Right atrium auricular region (tissue), 2 donors: ENCODE data around the gene ZNF516. TPM values are rescaled to one million over a fixed set of nuclear protein-coding genes. Genes with fewer than 3 reads are reported as not detected.

ENCODE experiments used
- DNase-seq: peaks from one replicate; pipeline ENCODE4 v3.0.0-alpha.2; 2019; ENCODE audit warnings: low spot score
- H3K27ac ChIP-seq, 2 donors: fragments of 200-600 bp; sonication (generic); 1 replicate in 1 of 2; 2 replicates in 1 of 2; pipeline ENCODE4 v1.5.1; 2016 to 2019
- H3K27me3 ChIP-seq, 2 donors: fragments of 200-600 bp; sonication (generic); one replicate each; pipeline versions ENCODE4 v1.5.1 to v1.6.0; 2017 to 2019
- H3K36me3 ChIP-seq: fragments of 200-600 bp; sonication (generic); one replicate; pipeline ENCODE4 v1.5.1; 2016
- H3K4me1 ChIP-seq, 2 donors: fragments of 200-600 bp; sonication (generic); one replicate each; pipeline versions ENCODE4 v1.5.1 to v1.6.0; 2017 to 2019
- H3K4me3 ChIP-seq, 2 donors: fragments of 200-600 bp; sonication (generic); 1 replicate in 1 of 2; 2 replicates in 1 of 2; pipeline ENCODE4 v1.5.1; 2017 to 2019; ENCODE audit warnings: mild to moderate bottlenecking in 1 of 2, moderate library complexity in 1 of 2
- H3K9me3 ChIP-seq, 2 donors: fragments of 200-600 bp; sonication (generic); one replicate each; pipeline ENCODE4 v1.5.1; 2019
- CTCF ChIP-seq, 2 donors: fragments of 200-600 bp; sonication (generic); IDR thresholded peaks; one replicate each; pipeline ENCODE4 v1.5.1; 2019; ENCODE audit warnings: antibody characterized with exemption in 2 of 2
- total RNA-seq, 2 donors: library from RNA; depleted of rRNA; stranded (reverse); fragments of >200 nt; gene quantifications; one replicate each; pipeline ENCODE4 v1.1.0, GENCODE V29; 2016

ZNF516 gene
- total RNA-seq, 2 donors from 2014 or later: 11.0 to 14.0 TPM

GRCh38 chr18:76425146-76426131 lies 69.6 kb downstream of the ZNF516 start:
- H3K27me3 ChIP-seq: no peaks in the 10 kb centered on the region
- no peaks in the 10 kb centered on the region for H3K9me3 ChIP-seq
- TF ChIP-seq CTCF (IDR thresholded peaks at IDR 0.05): no peak
- peaks cover 0 to 19% of the 10 kb centered on the region in 2 donors for H3K4me1 ChIP-seq
- no peaks in the 10 kb centered on the region for H3K36me3 ChIP-seq
- no peak overlapping the region for H3K27ac ChIP-seq
- no peak overlapping the region for H3K4me3 ChIP-seq
- no peak for DNase-seq

- TF ChIP-seq CTCF (IDR thresholded peaks at IDR 0.05): no peak
- H3K9me3 ChIP-seq: no peaks in the 10 kb centered on the region
- H3K27ac ChIP-seq: no peak overlapping the region
- H3K27me3 ChIP-seq: no peaks in the 10 kb centered on the region
- H3K4me3 ChIP-seq: no peak overlapping the region
- H3K36me3 ChIP-seq: no peaks in the 10 kb centered on the region
- no peak for DNase-seq
- H3K4me1 ChIP-seq: no peaks in the 10 kb centered on the region
These were observed 72.2 kb downstream of the ZNF516 start for GRCh38 chr18:76422838-76423237.

GRCh38 chr18:76422121-76422520 lies 72.9 kb downstream of the ZNF516 start:
- peaks cover 0 to under 1% of the 10 kb centered on the region in 2 donors for H3K4me1 ChIP-seq
- no peak for DNase-seq

GRCh38 chr18:76421685-76422078 lies 73.4 kb downstream of the ZNF516 start:
- Histone ChIP-seq H3K4me3 (no peak overlapping the region), H3K4me1 (peaks cover 0 to 5% of the 10 kb centered on the region in 2 donors)

More at GRCh38 chr18:76422121-76422520, 72.9 kb downstream of the ZNF516 start:
- Histone ChIP-seq H3K9me3 (no peaks in the 10 kb centered on the region), H3K36me3 (no peaks in the 10 kb centered on the region), H3K27ac (no peak overlapping the region), H3K4me3 (no peak overlapping the region), H3K27me3 (no peaks in the 10 kb centered on the region)
- no peak for TF ChIP-seq CTCF (IDR thresholded peaks at IDR 0.05)

GRCh38 chr18:76420898-76421684 lies 74.0 kb downstream of the ZNF516 start:
- H3K4me1 ChIP-seq: peaks cover 0 to 9% of the 10 kb centered on the region in 2 donors

More at GRCh38 chr18:76421685-76422078, 73.4 kb downstream of the ZNF516 start:
- no peak overlapping the region for H3K27ac ChIP-seq
- no peaks in the 10 kb centered on the region for H3K36me3 ChIP-seq
- H3K9me3 ChIP-seq: no peaks in the 10 kb centered on the region
- H3K27me3 ChIP-seq: no peaks in the 10 kb centered on the region
- no peak for DNase-seq
- no peak for TF ChIP-seq CTCF (IDR thresholded peaks at IDR 0.05)

More at GRCh38 chr18:76420898-76421684, 74.0 kb downstream of the ZNF516 start:
- no peaks in the 10 kb centered on the region for H3K27me3 ChIP-seq
- TF ChIP-seq CTCF (IDR thresholded peaks at IDR 0.05): no peak
- no peak for DNase-seq
- no peaks in the 10 kb centered on the region for H3K36me3 ChIP-seq
- H3K9me3 ChIP-seq: no peaks in the 10 kb centered on the region
- no peak overlapping the region for H3K27ac ChIP-seq
- H3K4me3 ChIP-seq: no peak overlapping the region
